GM12878 (cell line): ENCODE measurements around the gene DNAJC12. TPM values are rescaled to one million over a fixed set of nuclear protein-coding genes. Genes with fewer than 3 reads are reported as not detected.

Source experiments
- BACH1 ChIP-seq: fragments of 450-650 bp; IDR thresholded peaks from 2 replicates; pipeline ENCODE4 v1.6.1; 2017; ENCODE audit warnings: mild to moderate bottlenecking, borderline replicate concordance
- BHLHE40 ChIP-seq, 2 experiments: fragments of 450-650 bp in 1 of 2; IDR thresholded peaks; 2 replicates each; pipeline ENCODE4 v1.6.1; 2011 to 2017; ENCODE audit warnings: low read depth in 2 of 2, borderline replicate concordance in 1 of 2, improper control_type of control experiment in 1 of 2, low read length in 1 of 2, mild to moderate bottlenecking in 1 of 2
- CBFB ChIP-seq: IDR thresholded peaks from 2 replicates; pipeline ENCODE4 v1.6.1; 2016; ENCODE audit warnings: antibody characterized with exemption, low read depth
- CEBPZ ChIP-seq: fragments of 150-350 bp; IDR thresholded peaks from 2 replicates; pipeline ENCODE4 v1.6.1; 2016; ENCODE audit warnings: low read depth, low read length
- ESRRA ChIP-seq: IDR thresholded peaks from 2 replicates; pipeline ENCODE4 v1.6.1; 2012; ENCODE audit warnings: mild to moderate bottlenecking, low read length, improper control_type of control experiment
- MEF2B ChIP-seq: fragments of 450-650 bp; IDR thresholded peaks from 2 replicates; pipeline ENCODE4 v1.6.1; 2018; ENCODE audit warnings: mild to moderate bottlenecking, moderate library complexity; ENCODE audit not compliant: partially characterized antibody, poor library complexity, severe bottlenecking
- MLLT1 ChIP-seq: fragments of 450-650 bp; IDR thresholded peaks from 2 replicates; pipeline ENCODE4 v1.6.1; 2016; ENCODE audit warnings: mild to moderate bottlenecking
- PAX5 ChIP-seq: IDR thresholded peaks from 2 replicates; pipeline ENCODE4 v1.6.1; 2011; ENCODE audit warnings: low read depth, low read length, borderline replicate concordance
- PML ChIP-seq: IDR thresholded peaks from 2 replicates; pipeline ENCODE4 v1.6.1; 2012; ENCODE audit warnings: low read length, inconsistent platforms
- SREBF2 ChIP-seq: IDR thresholded peaks from 2 replicates; pipeline ENCODE4 v1.6.1; 2012; ENCODE audit warnings: mild to moderate bottlenecking, low read length
- SRF ChIP-seq, 2 experiments: IDR thresholded peaks; 2 replicates each; pipeline ENCODE4 v1.6.1; 2011; ENCODE audit warnings: low read depth in 2 of 2, low read length in 2 of 2, mild to moderate bottlenecking in 1 of 2, moderate library complexity in 1 of 2
- TARDBP ChIP-seq: IDR thresholded peaks from 2 replicates; pipeline ENCODE4 v1.6.1; 2016; ENCODE audit warnings: borderline replicate concordance
- WRNIP1 ChIP-seq: IDR thresholded peaks from 2 replicates; pipeline ENCODE4 v1.6.1; 2011; ENCODE audit warnings: low read depth, low read length, improper control_type of control experiment, borderline replicate concordance
- polyA plus RNA-seq, 11 experiments: library from polyadenylated mRNA; depleted of rRNA in 4 of 11; unstranded in 6 of 11; stranded (reverse) in 5 of 11; fragments of >200 nt; fragmentation: Nextera tagmentation in 4 of 11; fragmentation: Illumina TruSeq in 1 of 11; extraction: Ambion mirVana in 4 of 11; extraction: Trizol in 1 of 11; gene quantifications; 1 replicate in 1 of 11; 2 replicates in 10 of 11; pipeline versions ENCODE4 v1.2.1 to v1.2.3, GENCODE V29; 2011 to 2016; ENCODE audit warnings: inconsistent platforms in 2 of 11, missing spikeins in 2 of 11, low read depth in 1 of 11
- total RNA-seq, 4 experiments: library from RNA; depleted of rRNA in 3 of 4; stranded (reverse); fragments of >200 nt in 3 of 4; fragmentation: Illumina TruSeq in 1 of 4; extraction: Trizol in 1 of 4; gene quantifications; 2 replicates each; pipeline versions ENCODE4 v1.2.1 to v1.2.3, GENCODE V29; 2013 to 2021
- TF ChIP-seq, protein P1 (sequence below): fragments of 450-650 bp; IDR thresholded peaks from 2 replicates; pipeline ENCODE4 v1.6.1; 2018; ENCODE audit warnings: mild to moderate bottlenecking, low read depth, moderate library complexity; ENCODE audit not compliant: partially characterized antibody
- TF ChIP-seq, protein P2 (sequence below): fragments of 450-650 bp; formaldehyde crosslinking; IDR thresholded peaks from 2 replicates; pipeline ENCODE4 v1.4.0; 2020; ENCODE audit warnings: mild to moderate bottlenecking, moderate library complexity
- TF ChIP-seq, protein P3 (sequence below): IDR thresholded peaks from 2 replicates; pipeline ENCODE4 v1.6.1; 2011; ENCODE audit warnings: low read depth, mild to moderate bottlenecking, low read length, moderate library complexity, borderline replicate concordance; ENCODE audit errors: extremely low read depth

The DNAJC12 gene
- total and polyA plus RNA-seq, 10 of the 15 experiments (the other 5 are each of a cell fraction or from before 2014, with no cell fraction given), result 1.1 to 4.5 (median 3.0) TPM

GRCh38 chr10:67764012-67764822 is 73.8 kb downstream of the DNAJC12 start (continued):
- peak; percentile 44 for TF ChIP-seq MEF2B
- peak; percentile 57; the same call in 1 of the 2 replicates for TF ChIP-seq ESRRA
- TF ChIP-seq MLLT1, result peak; percentile 68
- 0 out of 2 replicates have a peak, but pooled peaks have one; percentile 77 for TF ChIP-seq WRNIP1
- TF ChIP-seq CBFB, result peak; percentile 21; the same call in 1 of the 2 replicates
- peak; percentile 99 for TF ChIP-seq SREBF2
- peak; percentile 20 to 55; a peak in 1 of 4 replicates for TF ChIP-seq BHLHE40 (IDR thresholded peaks at IDR 0.05; ENCODE audit: borderline replicate concordance in 1 of 2, low read depth in 2 of 2, low read length in 1 of 2)
- TF ChIP-seq, protein P1, sequence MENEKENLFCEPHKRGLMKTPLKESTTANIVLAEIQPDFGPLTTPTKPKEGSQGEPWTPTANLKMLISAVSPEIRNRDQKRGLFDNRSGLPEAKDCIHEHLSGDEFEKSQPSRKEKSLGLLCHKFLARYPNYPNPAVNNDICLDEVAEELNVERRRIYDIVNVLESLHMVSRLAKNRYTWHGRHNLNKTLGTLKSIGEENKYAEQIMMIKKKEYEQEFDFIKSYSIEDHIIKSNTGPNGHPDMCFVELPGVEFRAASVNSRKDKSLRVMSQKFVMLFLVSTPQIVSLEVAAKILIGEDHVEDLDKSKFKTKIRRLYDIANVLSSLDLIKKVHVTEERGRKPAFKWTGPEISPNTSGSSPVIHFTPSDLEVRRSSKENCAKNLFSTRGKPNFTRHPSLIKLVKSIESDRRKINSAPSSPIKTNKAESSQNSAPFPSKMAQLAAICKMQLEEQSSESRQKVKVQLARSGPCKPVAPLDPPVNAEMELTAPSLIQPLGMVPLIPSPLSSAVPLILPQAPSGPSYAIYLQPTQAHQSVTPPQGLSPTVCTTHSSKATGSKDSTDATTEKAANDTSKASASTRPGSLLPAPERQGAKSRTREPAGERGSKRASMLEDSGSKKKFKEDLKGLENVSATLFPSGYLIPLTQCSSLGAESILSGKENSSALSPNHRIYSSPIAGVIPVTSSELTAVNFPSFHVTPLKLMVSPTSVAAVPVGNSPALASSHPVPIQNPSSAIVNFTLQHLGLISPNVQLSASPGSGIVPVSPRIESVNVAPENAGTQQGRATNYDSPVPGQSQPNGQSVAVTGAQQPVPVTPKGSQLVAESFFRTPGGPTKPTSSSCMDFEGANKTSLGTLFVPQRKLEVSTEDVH, result peak; percentile 94
- no peak for TF ChIP-seq SRF (IDR thresholded peaks at IDR 0.05; ENCODE audit: low read depth in 2 of 2, low read length in 2 of 2)
- TF ChIP-seq PAX5, result 0 out of 2 replicates have a peak, but pooled peaks have one; percentile 8
- peak; percentile 58; the same call in 1 of the 2 replicates for TF ChIP-seq PML
- TF ChIP-seq, protein P2, sequence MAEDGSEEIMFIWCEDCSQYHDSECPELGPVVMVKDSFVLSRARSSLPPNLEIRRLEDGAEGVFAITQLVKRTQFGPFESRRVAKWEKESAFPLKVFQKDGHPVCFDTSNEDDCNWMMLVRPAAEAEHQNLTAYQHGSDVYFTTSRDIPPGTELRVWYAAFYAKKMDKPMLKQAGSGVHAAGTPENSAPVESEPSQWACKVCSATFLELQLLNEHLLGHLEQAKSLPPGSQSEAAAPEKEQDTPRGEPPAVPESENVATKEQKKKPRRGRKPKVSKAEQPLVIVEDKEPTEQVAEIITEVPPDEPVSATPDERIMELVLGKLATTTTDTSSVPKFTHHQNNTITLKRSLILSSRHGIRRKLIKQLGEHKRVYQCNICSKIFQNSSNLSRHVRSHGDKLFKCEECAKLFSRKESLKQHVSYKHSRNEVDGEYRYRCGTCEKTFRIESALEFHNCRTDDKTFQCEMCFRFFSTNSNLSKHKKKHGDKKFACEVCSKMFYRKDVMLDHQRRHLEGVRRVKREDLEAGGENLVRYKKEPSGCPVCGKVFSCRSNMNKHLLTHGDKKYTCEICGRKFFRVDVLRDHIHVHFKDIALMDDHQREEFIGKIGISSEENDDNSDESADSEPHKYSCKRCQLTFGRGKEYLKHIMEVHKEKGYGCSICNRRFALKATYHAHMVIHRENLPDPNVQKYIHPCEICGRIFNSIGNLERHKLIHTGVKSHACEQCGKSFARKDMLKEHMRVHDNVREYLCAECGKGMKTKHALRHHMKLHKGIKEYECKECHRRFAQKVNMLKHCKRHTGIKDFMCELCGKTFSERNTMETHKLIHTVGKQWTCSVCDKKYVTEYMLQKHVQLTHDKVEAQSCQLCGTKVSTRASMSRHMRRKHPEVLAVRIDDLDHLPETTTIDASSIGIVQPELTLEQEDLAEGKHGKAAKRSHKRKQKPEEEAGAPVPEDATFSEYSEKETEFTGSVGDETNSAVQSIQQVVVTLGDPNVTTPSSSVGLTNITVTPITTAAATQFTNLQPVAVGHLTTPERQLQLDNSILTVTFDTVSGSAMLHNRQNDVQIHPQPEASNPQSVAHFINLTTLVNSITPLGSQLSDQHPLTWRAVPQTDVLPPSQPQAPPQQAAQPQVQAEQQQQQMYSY, result no peak
- TF ChIP-seq, protein P3, sequence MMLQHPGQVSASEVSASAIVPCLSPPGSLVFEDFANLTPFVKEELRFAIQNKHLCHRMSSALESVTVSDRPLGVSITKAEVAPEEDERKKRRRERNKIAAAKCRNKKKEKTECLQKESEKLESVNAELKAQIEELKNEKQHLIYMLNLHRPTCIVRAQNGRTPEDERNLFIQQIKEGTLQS, result no peak
- no peak for TF ChIP-seq CEBPZ
- TF ChIP-seq BACH1, result peak; percentile 59; the same call in 1 of the 2 replicates
- peak; percentile 99 for TF ChIP-seq TARDBP
